ENCODE data around the gene CDCP2.

GRCh38 chr1:54103414-54103813 is 49.4 kb downstream of the CDCP2 start:
- TF ChIP-seq CTCF (conservative IDR thresholded peaks at IDR 0.05; ENCODE audit: low read depth in 2 of 2) (no peak), ZNF462 (CRISPR knock-in tag; IDR thresholded peaks at IDR 0.05) (no peak), JUNB (IDR thresholded peaks at IDR 0.05; ENCODE audit: unreplicated experiment) (no peak), EZH2 (IDR thresholded peaks at IDR 0.05; ENCODE audit: low read depth, unreplicated experiment) (no peak), CREB1 (CRISPR knock-in tag; IDR thresholded peaks at IDR 0.05; ENCODE audit: low read depth) (no peak), REST (IDR thresholded peaks at IDR 0.05; ENCODE audit: unreplicated experiment) (no peak), POLR2AphosphoS5 (IDR thresholded peaks at IDR 0.05; ENCODE audit: low read depth) (no peak), EZH2phosphoT487 (IDR thresholded peaks at IDR 0.05; ENCODE audit: unreplicated experiment) (no peak), STAT1 (IDR thresholded peaks at IDR 0.05; ENCODE audit: unreplicated experiment) (no peak), NANOG (IDR thresholded peaks at IDR 0.05; ENCODE audit: borderline replicate concordance) (no peak), ZNF114 (CRISPR knock-in tag; IDR thresholded peaks at IDR 0.05) (no peak)
- TF ChIP-seq, protein P1, sequence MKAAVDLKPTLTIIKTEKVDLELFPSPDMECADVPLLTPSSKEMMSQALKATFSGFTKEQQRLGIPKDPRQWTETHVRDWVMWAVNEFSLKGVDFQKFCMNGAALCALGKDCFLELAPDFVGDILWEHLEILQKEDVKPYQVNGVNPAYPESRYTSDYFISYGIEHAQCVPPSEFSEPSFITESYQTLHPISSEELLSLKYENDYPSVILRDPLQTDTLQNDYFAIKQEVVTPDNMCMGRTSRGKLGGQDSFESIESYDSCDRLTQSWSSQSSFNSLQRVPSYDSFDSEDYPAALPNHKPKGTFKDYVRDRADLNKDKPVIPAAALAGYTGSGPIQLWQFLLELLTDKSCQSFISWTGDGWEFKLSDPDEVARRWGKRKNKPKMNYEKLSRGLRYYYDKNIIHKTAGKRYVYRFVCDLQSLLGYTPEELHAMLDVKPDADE (IDR thresholded peaks at IDR 0.05), result no peak

Data from GM23338 (cell line).